ENCODE results near the gene CDK14.

- no peak for TF ChIP-seq CTCF (IDR thresholded peaks at IDR 0.05)
- no peak for TF ChIP-seq EP300 (IDR thresholded peaks at IDR 0.05)
Measured at GRCh38 chr7:90889210-90889609, 293.1 kb downstream of the CDK14 start.
